H1 (cell line): ENCODE measurements around the gene SLC25A52. TPM values are rescaled to one million over a fixed set of nuclear protein-coding genes. Genes with fewer than 3 reads are reported as not detected.
"Not testable (repeated sequence)": the region's sequence is repeated elsewhere in the genome, so short reads cannot be mapped to it uniquely, and the experiment has no call there.

Experiments
- CTCF ChIA-PET: fragments of 300-600 bp; sonication (Branson Sonifier 250); formaldehyde crosslinking; loops from one replicate; lab custom pipeline; 2021; ENCODE audit not compliant: partially characterized antibody; lab: Charles Lee
- POLR2A ChIA-PET: fragments of 300-600 bp; sonication (Branson Sonifier 250); formaldehyde crosslinking; loops from one replicate; lab custom pipeline; 2021; ENCODE audit warnings: inconsistent platforms; ENCODE audit not compliant: partially characterized antibody; lab: Charles Lee
- DNase-seq, 2 experiments: peaks; one replicate each; pipeline versions ENCODE4 v3.0.0 to v3.0.0-alpha.2; 2010 to 2022; ENCODE audit warnings: low spot score in 2 of 2, low read depth in 1 of 2, mixed read lengths in 1 of 2
- FAIRE-seq: peaks from 2 replicates; lab custom pipeline; 2011; peaks lifted over from hg19 to GRCh38; lab: Jason Lieb, UNC
- H2AFZ ChIP-seq: 2 replicates; pipeline ENCODE4 v1.8.1; 2012; ENCODE audit warnings: low read length, inconsistent platforms
- H2AK5ac ChIP-seq: 2 replicates; pipeline ENCODE4 v1.6.1; 2013; ENCODE audit warnings: low read depth, low read length
- H2BK120ac ChIP-seq: replicated peaks from 2 replicates; pipeline ENCODE3; 2013; ENCODE audit warnings: low read depth, low read length, inconsistent platforms
- H2BK12ac ChIP-seq: 2 replicates; pipeline ENCODE4 v1.6.1; 2013; ENCODE audit warnings: low read depth, low read length
- H2BK15ac ChIP-seq: 2 replicates; pipeline ENCODE4 v1.6.1; 2013; ENCODE audit warnings: low read length
- H2BK20ac ChIP-seq: 2 replicates; pipeline ENCODE4 v1.6.1; 2013; ENCODE audit warnings: low read length
- H2BK5ac ChIP-seq: 2 replicates; pipeline ENCODE4 v1.6.1; 2013; ENCODE audit warnings: low read depth, low read length
- H3K14ac ChIP-seq: 2 replicates; pipeline ENCODE4 v1.6.1; 2013; ENCODE audit warnings: inconsistent platforms; ENCODE audit not compliant: insufficient read length
- H3K18ac ChIP-seq: 2 replicates; pipeline ENCODE4 v1.6.1; 2013; ENCODE audit warnings: low read length; ENCODE audit errors: extremely low read depth
- H3K23ac ChIP-seq: 2 replicates; pipeline ENCODE4 v1.6.1; 2013; ENCODE audit warnings: inconsistent platforms; ENCODE audit not compliant: insufficient read length
- H3K23me2 ChIP-seq: 2 replicates; pipeline ENCODE4 v1.6.1; 2013; ENCODE audit warnings: low read depth, low read length
- H3K27ac ChIP-seq: 2 replicates; pipeline ENCODE4 v1.6.1; 2011; ENCODE audit warnings: low read depth, low read length, inconsistent platforms
- H3K27me3 ChIP-seq, 4 experiments: replicated peaks in 1 of 4; 1 replicate in 1 of 4; 2 replicates in 3 of 4; pipeline versions ENCODE4 v1.6.1 to v1.8.1; 2011 to 2013; ENCODE audit warnings: low read length in 3 of 4, mild to moderate bottlenecking in 3 of 4, inconsistent platforms in 2 of 4, mixed read lengths in 2 of 4, moderate library complexity in 1 of 4; ENCODE audit not compliant: control insufficient read depth in 3 of 4, insufficient read depth in 3 of 4; ENCODE audit errors: extremely low read depth in 1 of 4
- H3K36me3 ChIP-seq, 4 experiments: 2 replicates each; pipeline versions ENCODE4 v1.6.1 to v1.8.1; 2011 to 2013; ENCODE audit warnings: mild to moderate bottlenecking in 4 of 4, low read length in 3 of 4, moderate library complexity in 2 of 4, control low read depth in 1 of 4, inconsistent platforms in 1 of 4; ENCODE audit not compliant: insufficient read depth in 4 of 4, control insufficient read depth in 2 of 4
- H3K4ac ChIP-seq: replicated peaks from 2 replicates; pipeline ENCODE3; 2013; ENCODE audit warnings: low read length, low read depth, mixed read lengths, inconsistent platforms; ENCODE audit not compliant: insufficient read length
- H3K4me1 ChIP-seq, 4 experiments: replicated peaks in 1 of 4; 1 replicate in 1 of 4; 2 replicates in 3 of 4; pipeline versions ENCODE4 v1.6.1 to v1.8.1; 2011 to 2013; ENCODE audit warnings: low read length in 3 of 4, inconsistent platforms in 2 of 4, mixed read lengths in 1 of 4; ENCODE audit not compliant: insufficient read depth in 4 of 4, control insufficient read depth in 3 of 4
- H3K4me2 ChIP-seq, 2 experiments: 2 replicates each; pipeline versions ENCODE4 v1.6.1 to v1.8.1; 2011 to 2013; ENCODE audit warnings: low read depth in 2 of 2, low read length in 2 of 2, control low read depth in 1 of 2, inconsistent platforms in 1 of 2, mild to moderate bottlenecking in 1 of 2; ENCODE audit not compliant: insufficient read depth in 1 of 2
- H3K4me3 ChIP-seq, 4 experiments: fragments of 200-600, 300-600 bp in 1 of 4; sonication (generic), shearing (Covaris generic), sonication (Bioruptor Twin) in 1 of 4; 2 replicates each; pipeline versions ENCODE4 v1.5.1 to v1.8.1; 2011 to 2016; ENCODE audit warnings: low read length in 4 of 4, low read depth in 3 of 4, control low read depth in 2 of 4, inconsistent platforms in 2 of 4, mild to moderate bottlenecking in 2 of 4, mixed read lengths in 1 of 4, moderate library complexity in 1 of 4; ENCODE audit not compliant: insufficient read depth in 2 of 4; ENCODE audit errors: extremely low read depth in 1 of 4
- H3K56ac ChIP-seq: replicated peaks from 2 replicates; pipeline ENCODE3; 2013; ENCODE audit warnings: low read depth, mild to moderate bottlenecking, mixed read lengths, low read length, inconsistent platforms; ENCODE audit not compliant: insufficient read length
- H3K79me1 ChIP-seq: 2 replicates; pipeline ENCODE4 v1.6.1; 2013; ENCODE audit warnings: low read depth, low read length, control low read depth
- H3K79me2 ChIP-seq, 2 experiments: 2 replicates each; pipeline versions ENCODE4 v1.6.1 to v1.8.1; 2012 to 2013; ENCODE audit warnings: low read length in 2 of 2, mild to moderate bottlenecking in 2 of 2, inconsistent platforms in 1 of 2; ENCODE audit not compliant: insufficient read depth in 2 of 2, control insufficient read depth in 1 of 2
- H3K9ac ChIP-seq, 4 experiments: replicated peaks in 1 of 4; 1 replicate in 1 of 4; 2 replicates in 3 of 4; pipeline versions ENCODE4 v1.6.1 to v1.8.1; 2011 to 2013; ENCODE audit warnings: low read depth in 3 of 4, low read length in 3 of 4, control low read depth in 2 of 4, mild to moderate bottlenecking in 2 of 4, moderate library complexity in 2 of 4, inconsistent platforms in 1 of 4; ENCODE audit errors: extremely low read depth in 1 of 4
- H3K9me3 ChIP-seq, 2 experiments: 2 replicates each; pipeline versions ENCODE4 v1.6.1 to v1.8.1; 2012 to 2013; ENCODE audit warnings: mild to moderate bottlenecking in 2 of 2, moderate library complexity in 2 of 2, control low read depth in 1 of 2, inconsistent platforms in 1 of 2, low read depth in 1 of 2, low read length in 1 of 2, mixed read lengths in 1 of 2; ENCODE audit not compliant: insufficient read depth in 2 of 2
- H4K20me1 ChIP-seq, 2 experiments: replicated peaks in 1 of 2; 2 replicates each; pipeline versions ENCODE3 to v1.8.1; 2011 to 2013; ENCODE audit warnings: inconsistent platforms in 2 of 2, low read length in 2 of 2, mild to moderate bottlenecking in 1 of 2; ENCODE audit not compliant: insufficient read depth in 2 of 2, control insufficient read depth in 1 of 2
- H4K5ac ChIP-seq: 2 replicates; pipeline ENCODE4 v1.6.1; 2013; ENCODE audit warnings: low read length, low read depth, mixed read lengths, inconsistent platforms; ENCODE audit not compliant: insufficient read length
- H4K8ac ChIP-seq: 2 replicates; pipeline ENCODE4 v1.8.0; 2013; ENCODE audit warnings: mild to moderate bottlenecking, moderate library complexity, low read length, inconsistent platforms; ENCODE audit not compliant: insufficient read depth; ENCODE audit errors: extremely low read depth
- H4K91ac ChIP-seq: replicated peaks from 2 replicates; pipeline ENCODE3; 2013; ENCODE audit warnings: low read length, mixed read lengths, inconsistent platforms; ENCODE audit not compliant: insufficient read length
- WGBS, 2 experiments: shearing (Covaris generic) in 1 of 2; methylation state at CpG; one replicate each; pipeline versions ENCODE4 v1.1.6 to v1.1.7; 2013 to 2015; ENCODE audit warnings: low lambda C conversion rate in 2 of 2, mixed read lengths in 2 of 2, inconsistent platforms in 1 of 2, low coverage in 1 of 2, missing lambda C conversion rate in 1 of 2; ENCODE audit not compliant: insufficient replicate concordance in 2 of 2, insufficient coverage in 1 of 2, insufficient read length in 1 of 2; ENCODE audit errors: extremely low coverage in 1 of 2, missing lambda C conversion rate in 1 of 2; 5-methylcytosine and 5-hydroxymethylcytosine counted together
- polyA plus RNA-seq, 7 experiments: library from polyadenylated mRNA; depleted of rRNA in 3 of 7; stranded (reverse) in 5 of 7; unstranded in 2 of 7; fragments of >200 nt in 5 of 7; fragments of 200-250 nt in 2 of 7; gene quantifications; 1 replicate in 5 of 7; 2 replicates in 1 of 7; 4 replicates in 1 of 7; pipeline versions ENCODE4 v1.2.1 to v1.2.3, GENCODE V29; 2011 to 2013; ENCODE audit warnings: missing spikeins in 2 of 7, mixed read lengths in 2 of 7
- total RNA-seq: library from RNA; stranded (reverse); fragmentation: NEBNext Ultra II Directional; extraction: Animal tissue kit (Norgen Biotek cat#: 25700); gene quantifications from 2 replicates; pipeline ENCODE4 v1.2.1, GENCODE V29; 2021

SLC25A52 gene
- total and polyA plus RNA-seq, 2 of the 8 experiments (the other 6 are each of a cell fraction or from before 2014, with no cell fraction given) = not detected

DNA sequence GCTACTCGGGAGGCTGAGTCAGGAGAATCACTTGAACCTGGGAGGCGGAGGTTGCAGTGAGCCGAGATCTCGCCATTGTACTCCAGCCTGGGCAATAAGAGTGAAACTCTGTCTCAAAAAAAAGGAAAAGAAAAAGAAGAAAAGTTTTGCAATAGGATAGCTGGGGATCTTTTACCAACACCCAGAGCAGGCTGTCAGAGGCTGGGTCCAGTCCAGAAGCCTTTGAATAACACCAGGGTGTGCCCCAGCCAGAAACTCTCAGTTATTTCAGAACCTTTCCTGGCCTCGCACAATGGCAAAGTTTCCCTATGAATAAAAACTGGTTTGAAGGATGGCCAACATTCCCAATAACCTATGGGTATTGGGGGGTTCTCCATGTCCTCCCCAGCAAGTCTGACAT, 17.1 kb downstream of the SLC25A52 start:
- H3K79me1 ChIP-seq, H3K23me2 ChIP-seq, H2AK5ac ChIP-seq, H3K4me2 ChIP-seq, H3K9ac ChIP-seq, H4K8ac ChIP-seq, H3K9me3 ChIP-seq, H3K36me3 ChIP-seq, H3K56ac ChIP-seq, H3K4ac ChIP-seq, H2BK5ac ChIP-seq, H2AFZ ChIP-seq, H3K18ac ChIP-seq, H2BK120ac ChIP-seq, H3K4me3 ChIP-seq, H3K27me3 ChIP-seq, H2BK12ac ChIP-seq, H3K23ac ChIP-seq, H3K4me1 ChIP-seq, H3K14ac ChIP-seq, DNase-seq, FAIRE-seq, H4K5ac ChIP-seq, H4K20me1 ChIP-seq, H3K27ac ChIP-seq, H2BK20ac ChIP-seq, H2BK15ac ChIP-seq, H3K79me2 ChIP-seq, H4K91ac ChIP-seq: not testable (repeated sequence)
- WGBS, 2 experiments = 92% methylated on average over 3 of the region's 5 CpGs; no CpG with 5 or more reads in 1 of the 2 experiments
- POLR2A ChIA-PET = interaction anchor here (1.0 kb wide), 1 partner anchor 13 kb away, joined by 3 read pairs; no protein-coding TSS in a partner anchor
- CTCF ChIA-PET = interaction anchor here (0.6 to 1.5 kb wide), 5 partner anchors 19 to 83 kb away, joined by 3 to 4 read pairs (median 3); no protein-coding TSS in a partner anchor
